B cell (primary cell): ENCODE measurements around the gene ARHGEF10L.

Source experiments
- EZH2 ChIP-seq: IDR thresholded peaks from 2 replicates; pipeline ENCODE4 v1.6.1; 2012; ENCODE audit warnings: borderline replicate concordance, low read depth, mild to moderate bottlenecking, moderate library complexity, low read length; ENCODE audit not compliant: insufficient read depth, poor library complexity, severe bottlenecking
- TF ChIP-seq, protein P1 (sequence below): fragments of 200-600 bp; IDR thresholded peaks from one replicate; pipeline ENCODE4 v1.8.0; 2022; ENCODE audit warnings: antibody characterized with exemption, mild to moderate bottlenecking

- TF ChIP-seq, protein P1, sequence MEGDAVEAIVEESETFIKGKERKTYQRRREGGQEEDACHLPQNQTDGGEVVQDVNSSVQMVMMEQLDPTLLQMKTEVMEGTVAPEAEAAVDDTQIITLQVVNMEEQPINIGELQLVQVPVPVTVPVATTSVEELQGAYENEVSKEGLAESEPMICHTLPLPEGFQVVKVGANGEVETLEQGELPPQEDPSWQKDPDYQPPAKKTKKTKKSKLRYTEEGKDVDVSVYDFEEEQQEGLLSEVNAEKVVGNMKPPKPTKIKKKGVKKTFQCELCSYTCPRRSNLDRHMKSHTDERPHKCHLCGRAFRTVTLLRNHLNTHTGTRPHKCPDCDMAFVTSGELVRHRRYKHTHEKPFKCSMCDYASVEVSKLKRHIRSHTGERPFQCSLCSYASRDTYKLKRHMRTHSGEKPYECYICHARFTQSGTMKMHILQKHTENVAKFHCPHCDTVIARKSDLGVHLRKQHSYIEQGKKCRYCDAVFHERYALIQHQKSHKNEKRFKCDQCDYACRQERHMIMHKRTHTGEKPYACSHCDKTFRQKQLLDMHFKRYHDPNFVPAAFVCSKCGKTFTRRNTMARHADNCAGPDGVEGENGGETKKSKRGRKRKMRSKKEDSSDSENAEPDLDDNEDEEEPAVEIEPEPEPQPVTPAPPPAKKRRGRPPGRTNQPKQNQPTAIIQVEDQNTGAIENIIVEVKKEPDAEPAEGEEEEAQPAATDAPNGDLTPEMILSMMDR, result no peak
- TF ChIP-seq EZH2, result no peak
Measured at GRCh38 chr1:17576519-17576853, 37.0 kb downstream of the ARHGEF10L start.
